HG03571 (cell line): ENCODE data around the gene SNAP47.

ENCODE experiments used
- ATAC-seq: cut with Tn5 transposase; IDR thresholded peaks from one replicate; pipeline ENCODE4 v1.9.1; 2021; ENCODE audit not compliant: unreplicated experiment

The SNAP47 gene

DNA sequence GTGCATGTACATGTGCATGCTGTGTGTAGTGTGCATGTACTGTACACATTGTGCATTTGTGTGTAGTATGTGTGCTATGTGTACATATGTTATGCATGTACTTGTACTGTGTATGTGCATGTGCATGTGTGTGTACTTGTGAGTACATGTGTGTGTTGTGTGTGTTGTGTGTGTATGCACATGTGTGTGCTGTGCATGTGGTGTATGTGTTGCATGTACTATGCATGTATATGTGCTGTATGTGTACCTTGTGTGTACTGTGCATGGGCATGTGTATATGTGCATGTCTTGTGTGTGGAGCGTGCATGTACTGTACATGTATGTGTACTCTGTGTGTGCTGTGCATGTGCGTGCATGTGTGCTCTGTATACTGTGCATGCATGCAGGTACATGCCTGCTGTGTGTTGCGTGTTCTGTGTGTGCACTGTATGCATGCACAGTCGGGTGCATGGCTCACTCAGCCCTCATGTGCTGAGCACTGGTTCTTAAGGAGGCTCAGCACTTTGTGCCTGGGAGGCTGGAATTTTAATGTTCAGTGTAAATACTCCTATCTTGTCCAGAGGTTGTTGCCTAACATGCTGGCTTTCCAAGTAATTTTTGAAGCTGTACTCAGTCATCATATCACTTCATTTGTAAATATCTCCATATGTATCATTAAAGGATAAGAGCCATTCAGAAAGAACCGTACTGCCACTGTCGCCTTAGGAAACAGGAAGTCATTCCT, 32.3 kb downstream of the SNAP47 start:
- no peak for ATAC-seq

GRCh38 chr1:227768125-227768439, 32.8 kb downstream of the SNAP47 start:
- no peak for ATAC-seq

DNA sequence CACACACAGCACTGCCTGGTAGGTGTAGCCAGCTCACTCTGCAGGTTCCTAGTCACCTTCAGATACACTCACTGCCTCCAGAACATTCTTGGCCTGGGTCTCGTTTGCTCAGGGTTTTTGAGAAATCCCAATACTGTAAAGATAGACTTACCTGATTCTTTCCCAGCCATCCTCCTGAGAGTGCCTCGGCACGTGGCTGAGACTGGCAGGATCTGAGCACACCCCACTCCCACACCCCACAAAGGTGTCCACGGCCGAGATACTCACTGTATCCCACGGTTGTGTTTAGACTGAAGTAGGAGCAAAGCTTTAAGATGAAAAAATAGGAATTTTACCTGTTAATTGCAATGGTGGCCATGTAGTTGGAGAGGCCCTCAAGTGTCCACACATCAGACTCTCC, 33.4 kb downstream of the SNAP47 start:
- ATAC-seq, result no peak

- no peak for ATAC-seq
Observed at GRCh38 chr1:227769047-227769935, 34.1 kb downstream of the SNAP47 start.

DNA sequence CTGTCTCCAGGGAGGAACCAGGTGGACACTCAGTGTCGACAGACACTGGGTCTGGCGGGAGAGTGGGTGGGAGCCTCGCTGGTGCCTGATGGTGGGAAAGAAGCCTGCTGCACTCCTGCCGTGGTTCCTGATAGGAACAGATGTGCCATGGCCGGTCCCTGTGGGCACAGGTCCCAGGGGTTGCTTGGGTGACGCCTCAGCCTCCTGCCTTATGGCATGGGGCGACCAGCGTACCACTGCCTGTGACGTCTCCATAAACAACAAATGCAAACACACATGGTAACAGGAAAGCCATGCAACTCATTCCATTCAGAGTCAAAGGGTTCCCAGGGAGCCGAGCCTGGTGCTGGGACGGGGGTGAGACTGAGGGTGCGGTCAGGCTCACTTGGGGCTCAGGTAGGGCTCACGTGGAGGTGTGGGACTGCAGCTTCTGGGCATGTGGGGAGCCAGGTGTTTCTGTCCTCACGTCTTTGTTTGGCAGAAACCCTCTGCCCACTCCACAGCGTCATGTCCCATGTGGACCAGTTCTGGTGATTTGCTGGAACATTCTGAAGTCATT, 34.8 kb downstream of the SNAP47 start:
- no peak for ATAC-seq

DNA sequence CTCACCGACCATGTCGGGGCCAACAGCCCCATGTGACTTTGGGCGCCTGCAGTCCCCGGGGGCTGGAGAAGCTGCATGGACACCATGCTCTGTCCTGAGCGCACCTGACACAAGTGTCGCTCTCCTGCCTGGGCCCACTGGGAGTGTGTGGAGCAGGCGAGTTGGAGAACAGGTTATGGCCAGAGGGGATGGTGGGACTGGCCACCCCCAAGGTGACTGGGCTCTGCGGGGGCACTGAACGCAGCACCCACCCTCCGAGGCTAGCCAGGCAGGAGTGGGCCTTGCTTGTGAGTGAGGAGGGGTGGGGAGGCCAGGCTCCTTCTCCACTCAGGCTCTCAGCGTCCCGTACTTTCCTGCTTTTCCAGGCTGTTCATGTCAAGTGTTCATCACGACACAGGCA, 35.6 kb downstream of the SNAP47 start:
- ATAC-seq, result no peak

DNA sequence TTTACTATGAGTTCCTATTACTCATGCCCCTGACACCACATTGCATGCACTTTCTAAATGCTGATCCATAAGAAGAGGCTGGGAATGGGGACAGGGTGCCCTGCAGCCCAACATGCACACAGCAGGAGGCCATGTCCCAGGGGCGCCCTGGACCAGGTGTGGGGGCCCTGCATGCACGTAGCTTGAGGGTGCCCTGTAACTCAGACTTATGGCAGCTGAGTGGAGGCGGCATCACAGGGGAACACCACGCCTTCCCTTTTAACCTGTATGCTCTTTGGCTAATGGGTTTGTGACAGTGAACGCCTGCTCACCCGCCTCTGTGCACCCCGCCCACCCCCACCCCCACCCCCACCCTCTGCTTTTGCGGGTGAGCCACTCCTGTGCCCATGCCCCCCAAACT, 36.1 kb downstream of the SNAP47 start:
- no peak for ATAC-seq

DNA sequence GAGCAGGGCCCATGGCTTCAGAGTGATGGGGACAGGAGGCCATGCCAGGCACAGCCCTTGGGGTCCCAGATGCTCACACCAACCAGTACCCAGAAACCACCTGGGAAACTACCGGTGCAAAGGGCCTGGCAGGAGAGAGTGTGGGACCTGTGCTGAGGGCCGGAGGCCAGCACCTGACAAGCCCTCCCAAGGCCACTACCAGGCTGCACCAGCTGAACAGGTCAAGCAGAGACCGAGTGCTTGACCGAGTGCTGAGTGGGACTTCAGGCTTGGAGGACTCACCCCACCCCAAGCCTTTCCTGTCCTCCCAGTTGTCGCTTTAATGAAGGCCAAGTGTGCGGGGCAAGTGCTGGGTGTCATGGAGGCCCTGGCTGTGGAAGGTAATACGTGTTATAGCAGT, 36.5 kb downstream of the SNAP47 start:
- ATAC-seq, result no peak

GRCh38 chr1:227773558-227773957, 38.3 kb downstream of the SNAP47 start:
- no peak for ATAC-seq

DNA sequence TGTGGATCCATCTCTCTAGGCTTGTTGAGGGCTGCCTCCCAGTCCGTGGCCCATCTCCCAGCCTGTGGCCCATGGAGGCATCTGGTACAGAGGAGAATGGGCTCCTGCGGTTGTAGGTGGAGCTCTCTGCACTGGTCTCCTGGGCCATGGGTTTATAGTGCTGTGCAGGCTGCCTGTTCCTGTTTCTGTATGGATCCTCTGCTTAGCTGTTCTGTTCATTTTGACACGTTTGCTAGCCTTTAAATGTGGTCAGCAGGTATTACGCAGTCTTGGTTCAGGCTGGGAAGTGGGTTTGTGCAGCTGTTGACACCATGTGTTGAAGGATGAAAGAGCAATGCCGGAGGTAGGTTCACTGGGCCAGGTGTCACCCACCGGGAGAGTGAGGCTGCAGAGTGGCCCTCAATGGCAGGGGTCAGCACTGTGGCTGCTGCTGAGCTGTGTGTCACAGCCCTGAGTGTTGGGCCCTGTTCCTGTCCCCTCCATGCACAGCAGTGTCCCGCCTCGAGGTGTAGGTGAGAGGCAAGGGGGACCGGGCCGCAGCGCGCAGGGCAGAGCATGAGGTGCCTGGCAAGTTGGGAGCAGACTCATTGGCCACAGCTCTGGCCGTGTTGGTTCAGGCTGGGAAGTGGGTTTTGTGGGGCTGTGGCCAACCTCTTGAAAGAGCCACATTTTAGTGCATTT, 39.0 kb downstream of the SNAP47 start:
- ATAC-seq, result no peak

- no peak for ATAC-seq
Observed at GRCh38 chr1:227774821-227775661, 39.8 kb downstream of the SNAP47 start.

DNA sequence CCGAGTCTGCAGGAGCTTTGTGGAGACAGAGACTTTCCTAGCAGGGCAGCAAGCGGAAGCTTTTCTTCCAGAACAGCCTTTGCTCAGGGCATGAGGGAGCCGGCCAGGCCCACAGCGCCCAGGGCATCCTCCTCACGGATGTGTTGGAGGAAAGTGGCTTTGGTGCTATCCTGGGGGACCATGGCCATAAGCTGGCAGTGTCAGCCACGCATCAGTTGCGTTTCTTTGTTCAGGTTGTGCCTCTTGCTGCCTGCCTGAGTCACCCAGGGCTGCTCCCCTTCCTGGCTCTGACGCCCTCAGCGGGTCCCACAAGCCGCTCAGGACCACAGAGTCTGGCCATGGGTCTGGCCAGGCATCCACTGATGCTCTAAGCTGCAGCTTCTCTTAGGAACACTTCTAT, 40.6 kb downstream of the SNAP47 start:
- no peak for ATAC-seq

DNA sequence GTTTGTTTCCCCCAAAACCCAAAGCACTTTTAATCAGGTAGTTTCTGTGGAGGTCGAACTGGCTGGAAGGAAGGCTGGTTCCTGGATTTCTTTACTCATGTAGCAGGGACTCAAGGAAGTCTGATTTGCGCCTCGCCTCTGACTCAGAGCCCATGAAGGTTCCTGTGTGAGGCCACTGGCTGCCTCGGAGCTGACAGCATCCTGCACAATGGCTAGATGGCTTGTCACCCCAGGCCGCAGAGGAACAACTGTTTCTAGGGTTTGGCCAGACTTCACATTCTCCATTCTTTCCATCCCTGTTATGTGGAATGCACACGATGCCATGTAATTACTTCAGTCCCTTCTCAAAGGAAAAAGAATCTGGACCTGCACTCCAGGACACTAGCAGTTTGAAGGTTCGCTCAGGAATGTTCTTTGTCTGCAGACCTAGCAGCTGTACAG, 41.1 kb downstream of the SNAP47 start:
- ATAC-seq, result no peak

GRCh38 chr1:227777156-227777555, 41.9 kb downstream of the SNAP47 start:
- ATAC-seq, result no peak

GRCh38 chr1:227777646-227778045, 42.4 kb downstream of the SNAP47 start:
- no peak for ATAC-seq

DNA sequence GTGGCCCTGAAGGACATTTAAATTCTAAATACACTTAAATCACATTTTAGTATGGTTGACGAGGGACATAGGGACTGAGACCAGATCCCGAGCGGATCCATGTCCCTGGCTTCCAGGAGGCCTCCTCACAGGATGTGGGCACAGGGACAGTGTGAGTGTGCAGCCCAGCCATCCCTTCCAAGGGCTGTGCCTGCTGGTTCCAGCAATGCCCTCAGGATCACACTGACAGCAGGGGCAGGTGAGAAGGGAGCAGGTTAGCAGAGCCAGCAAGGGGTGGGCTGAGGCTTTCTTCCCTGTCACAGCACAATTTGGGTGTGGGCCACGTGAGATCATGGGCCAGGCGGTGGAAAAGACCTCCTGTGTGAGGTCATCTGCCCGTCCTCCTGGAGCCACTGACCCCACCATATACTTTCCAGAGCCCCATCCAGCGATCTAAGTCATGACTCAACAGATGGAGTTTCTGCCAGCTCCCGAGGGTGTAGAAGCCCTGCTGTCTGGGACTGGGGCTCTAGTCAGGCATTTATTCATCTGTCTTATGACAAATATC, 43.2 kb downstream of the SNAP47 start:
- no peak for ATAC-seq

DNA sequence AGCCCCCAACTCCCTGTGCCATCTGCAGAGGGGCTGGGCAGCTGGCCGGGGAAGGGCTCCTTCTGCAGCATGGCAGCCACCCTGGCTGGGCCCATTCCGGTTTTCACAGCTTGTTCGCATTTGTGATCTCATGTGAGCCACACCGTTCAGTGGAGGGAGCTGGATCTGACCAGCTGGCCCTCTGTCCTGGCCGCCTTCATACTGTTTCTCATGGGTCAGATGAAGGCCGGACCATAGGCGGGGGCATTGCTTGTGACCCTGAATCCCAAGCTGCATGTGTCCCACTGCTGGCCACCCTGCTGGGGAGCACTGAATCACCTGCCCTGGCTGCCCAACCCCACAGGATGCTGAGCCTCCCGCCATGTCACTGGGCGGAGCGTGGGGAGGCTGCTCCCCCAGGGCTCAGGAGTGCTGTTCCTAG, 43.8 kb downstream of the SNAP47 start:
- ATAC-seq, result no peak

GRCh38 chr1:227779685-227780084, 44.5 kb downstream of the SNAP47 start:
- ATAC-seq, result no peak

GRCh38 chr1:227780101-227781044, 45.1 kb downstream of the SNAP47 start:
- no peak for ATAC-seq
